GM19043 (cell line): Measurements from ENCODE around the gene KCNT1.

Experiments
- ATAC-seq: cut with Tn5 transposase; IDR thresholded peaks from one replicate; pipeline ENCODE4 v1.9.1; 2021; ENCODE audit warnings: low read depth; ENCODE audit not compliant: unreplicated experiment

Gene KCNT1

DNA sequence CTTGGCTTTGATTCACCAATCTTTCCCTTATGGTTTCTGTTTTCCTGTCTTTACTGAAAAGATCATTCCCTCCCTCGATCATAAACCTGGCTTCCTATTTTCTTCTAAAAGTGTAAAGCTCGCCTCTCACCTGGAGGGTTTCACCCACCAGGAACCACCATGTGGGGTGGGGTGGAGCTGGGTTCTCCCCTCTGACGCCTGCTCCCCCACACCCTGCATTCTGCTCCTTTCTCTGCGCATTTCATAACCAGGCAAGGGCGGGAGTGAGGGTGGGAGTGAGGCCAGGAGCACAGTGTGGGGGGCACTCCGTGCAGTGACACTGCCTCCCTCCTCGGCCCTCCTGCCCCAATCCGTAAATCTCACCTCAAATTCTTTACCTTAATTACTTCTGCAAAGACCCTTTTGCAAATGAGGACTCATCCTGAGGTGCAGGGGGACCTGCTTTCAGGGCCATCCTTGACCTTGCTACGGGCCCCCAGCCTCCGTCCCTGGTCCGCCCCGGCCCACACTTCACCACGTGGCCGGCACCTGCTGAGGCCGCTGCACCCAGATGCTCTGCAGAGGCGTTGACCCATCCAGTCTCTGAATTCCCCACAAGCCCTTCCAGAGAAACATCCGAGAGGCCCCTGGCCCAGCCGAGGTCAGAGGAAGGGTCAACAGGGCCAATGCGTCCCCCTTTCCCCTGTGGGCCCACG lies 59.3 kb downstream of the KCNT1 start:
- no peak for ATAC-seq

DNA sequence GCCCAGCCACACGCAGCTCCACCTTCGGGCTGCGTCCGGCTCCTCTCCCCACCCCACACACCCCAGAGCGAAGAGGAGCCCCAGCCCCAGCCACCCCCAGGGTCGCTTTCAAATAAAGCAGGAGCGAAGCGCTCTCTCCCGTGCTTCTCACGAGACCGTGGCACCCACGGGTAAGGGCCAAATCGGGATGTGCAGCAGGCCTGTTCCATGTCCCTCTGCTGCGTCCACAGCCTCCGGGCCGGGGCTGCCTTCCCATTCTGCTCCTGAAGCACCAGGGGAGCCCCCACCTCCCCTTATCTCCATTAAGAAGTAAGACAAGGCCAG lies 59.8 kb downstream of the KCNT1 start:
- ATAC-seq: no peak

DNA sequence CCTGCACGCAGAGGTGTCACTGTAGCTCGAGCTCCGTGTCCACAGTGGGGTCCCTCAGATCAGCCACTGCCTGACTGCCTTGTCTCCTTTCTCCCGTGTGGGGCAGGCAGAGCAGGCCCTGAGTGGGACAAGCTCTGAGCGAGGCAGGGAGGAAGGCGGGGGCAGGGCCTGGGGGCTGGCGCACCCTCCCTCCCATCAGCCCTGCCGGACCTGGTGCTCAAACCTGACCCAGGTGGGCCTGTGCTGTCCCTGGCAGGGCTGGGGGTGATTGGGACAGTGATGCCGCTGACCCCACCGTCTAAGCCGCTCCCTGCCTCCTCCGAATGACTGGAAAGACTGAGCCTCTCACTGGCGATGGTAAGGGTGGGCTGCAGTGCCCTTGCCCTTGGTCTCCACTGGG lies 60.9 kb downstream of the KCNT1 start:
- ATAC-seq: no peak

DNA sequence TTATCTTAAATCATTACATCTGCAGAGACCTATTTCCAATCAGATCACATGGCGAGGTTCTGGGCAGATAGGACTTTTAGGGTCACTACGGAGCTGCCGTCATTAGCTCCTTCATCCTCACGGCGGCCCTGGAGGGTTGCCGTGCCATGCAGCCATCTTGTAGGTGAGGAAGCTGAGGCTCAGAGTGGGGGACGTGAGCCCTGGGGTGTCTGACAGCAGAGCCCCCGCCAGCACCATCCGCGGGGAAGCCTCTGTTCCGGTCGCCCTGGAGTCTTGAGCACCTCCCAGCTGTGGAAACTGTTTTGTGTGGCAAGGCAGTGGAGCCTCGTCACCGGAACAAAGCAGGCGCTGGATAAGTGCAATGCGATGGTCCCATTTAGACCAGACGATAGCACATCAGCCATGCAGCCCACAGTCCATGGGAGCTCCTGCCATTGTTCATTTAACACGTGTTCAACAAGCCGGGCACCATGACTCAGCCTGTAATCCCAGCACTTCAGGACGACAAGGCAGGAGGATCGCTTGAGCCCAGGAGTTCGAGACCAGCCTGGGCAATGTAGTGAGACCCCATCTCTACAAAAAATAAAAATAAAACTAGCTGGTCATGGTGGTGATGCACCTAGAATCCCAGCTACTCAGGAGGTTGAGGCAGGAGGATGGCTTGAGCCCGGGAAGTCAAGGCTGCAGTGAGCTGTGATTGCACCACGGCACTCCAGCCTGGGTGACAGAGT lies 61.9 kb downstream of the KCNT1 start:
- no peak for ATAC-seq

DNA sequence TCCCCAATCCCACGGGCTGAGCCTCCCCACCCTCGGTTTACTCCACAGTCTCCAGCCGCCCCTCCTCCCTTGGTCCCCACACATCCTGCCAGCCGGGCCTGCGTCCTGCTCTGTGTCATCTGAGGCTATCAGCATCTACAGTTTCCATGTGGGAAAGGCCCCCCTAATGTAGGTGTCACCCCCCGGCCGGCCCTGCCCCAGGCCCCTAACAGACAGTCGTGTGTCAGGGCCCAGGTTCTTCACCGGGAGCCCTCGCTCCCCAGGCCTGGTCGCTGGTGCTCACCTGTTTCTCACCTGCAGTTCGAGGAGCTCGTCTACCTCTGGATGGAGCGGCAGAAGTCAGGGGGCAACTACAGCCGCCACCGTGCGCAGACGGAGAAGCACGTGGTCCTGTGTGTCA lies 62.7 kb downstream of the KCNT1 start:
- no peak for ATAC-seq

DNA sequence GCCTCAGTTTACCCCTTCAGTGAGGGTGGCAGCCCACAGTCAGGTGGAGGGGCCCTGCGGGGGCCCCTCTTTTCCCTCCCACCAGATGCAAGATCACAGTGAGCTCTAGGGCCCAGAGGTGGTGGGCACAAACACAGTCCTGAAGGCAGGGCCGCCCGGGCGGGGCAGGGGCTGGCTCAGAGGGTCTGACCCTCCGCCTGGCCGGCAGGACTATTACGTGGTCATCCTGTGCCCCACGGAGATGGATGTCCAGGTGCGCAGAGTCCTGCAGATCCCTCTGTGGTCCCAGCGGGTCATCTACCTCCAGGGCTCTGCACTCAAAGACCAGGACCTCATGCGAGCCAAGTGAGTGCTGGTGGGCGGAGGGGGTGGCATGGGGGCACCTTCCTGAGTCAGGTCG lies 63.4 kb downstream of the KCNT1 start:
- no peak for ATAC-seq

DNA sequence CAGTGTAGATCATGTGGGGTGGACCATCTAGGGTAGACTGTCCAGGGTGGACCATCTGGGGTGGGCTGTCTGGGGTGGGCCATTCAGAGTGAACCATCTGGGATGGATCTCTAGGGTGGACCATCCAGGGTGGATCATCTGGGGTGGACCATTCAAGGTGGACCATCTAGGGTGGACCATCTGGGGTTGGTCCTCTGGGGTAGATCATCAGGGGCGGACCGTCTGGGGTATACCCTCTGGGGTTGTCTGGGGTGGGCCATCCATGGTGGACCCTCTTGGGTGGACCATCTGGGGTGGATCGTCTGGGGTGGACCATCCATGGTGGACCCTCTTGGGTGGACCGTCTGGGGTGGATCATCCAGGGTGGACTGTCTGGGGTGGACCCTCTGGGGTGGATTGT lies 64.3 kb downstream of the KCNT1 start:
- ATAC-seq: no peak

DNA sequence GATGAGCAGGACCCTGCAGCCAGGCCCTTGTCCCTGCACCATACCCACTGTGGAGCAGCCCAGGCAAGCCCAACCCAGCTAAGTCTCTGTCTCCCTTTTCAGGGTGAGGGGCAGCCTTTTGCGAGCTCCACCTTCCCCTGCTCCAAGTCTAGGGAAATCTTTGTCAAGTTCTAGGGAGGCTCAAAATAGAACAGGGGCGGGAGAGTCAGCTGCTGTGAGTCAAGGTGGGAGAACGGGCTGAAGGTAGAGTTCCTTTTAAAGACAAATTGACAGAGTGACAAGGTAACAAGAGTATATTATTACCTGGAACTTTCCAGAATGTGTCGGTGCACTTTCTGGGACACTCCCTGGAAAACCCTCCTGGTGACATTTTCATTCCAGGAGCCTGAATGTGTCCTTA lies 64.7 kb downstream of the KCNT1 start:
- ATAC-seq: no peak

DNA sequence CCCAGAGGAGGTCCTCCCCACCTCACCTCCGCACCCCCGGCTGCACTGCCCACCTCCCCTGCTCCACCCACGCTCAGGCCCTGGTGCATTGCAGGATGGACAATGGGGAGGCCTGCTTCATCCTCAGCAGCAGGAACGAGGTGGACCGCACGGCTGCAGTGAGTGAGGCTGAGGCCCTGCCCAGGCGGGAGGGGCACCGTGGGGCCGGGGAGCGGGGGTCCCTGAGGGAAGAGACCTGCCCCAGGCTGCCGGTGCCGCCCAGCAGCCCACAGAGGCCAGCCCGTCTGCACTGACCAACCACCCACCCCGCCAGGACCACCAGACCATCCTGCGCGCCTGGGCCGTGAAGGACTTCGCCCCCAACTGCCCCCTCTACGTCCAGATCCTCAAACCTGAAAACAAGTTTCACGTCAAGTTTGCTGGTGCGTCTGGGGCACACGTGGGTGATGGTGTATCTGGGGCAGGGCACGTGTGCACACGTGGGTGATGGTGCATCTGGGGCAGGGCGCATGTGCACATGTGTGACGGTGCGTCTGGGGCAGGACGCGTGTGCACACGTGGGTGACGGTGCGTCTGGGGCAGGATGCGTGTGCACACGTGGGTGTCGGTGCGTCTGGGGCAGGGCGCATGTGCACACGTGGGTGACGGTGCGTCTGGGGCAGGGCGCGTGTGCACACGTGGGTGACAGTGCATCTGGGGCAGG lies 66.7 kb downstream of the KCNT1 start:
- ATAC-seq: no peak

DNA sequence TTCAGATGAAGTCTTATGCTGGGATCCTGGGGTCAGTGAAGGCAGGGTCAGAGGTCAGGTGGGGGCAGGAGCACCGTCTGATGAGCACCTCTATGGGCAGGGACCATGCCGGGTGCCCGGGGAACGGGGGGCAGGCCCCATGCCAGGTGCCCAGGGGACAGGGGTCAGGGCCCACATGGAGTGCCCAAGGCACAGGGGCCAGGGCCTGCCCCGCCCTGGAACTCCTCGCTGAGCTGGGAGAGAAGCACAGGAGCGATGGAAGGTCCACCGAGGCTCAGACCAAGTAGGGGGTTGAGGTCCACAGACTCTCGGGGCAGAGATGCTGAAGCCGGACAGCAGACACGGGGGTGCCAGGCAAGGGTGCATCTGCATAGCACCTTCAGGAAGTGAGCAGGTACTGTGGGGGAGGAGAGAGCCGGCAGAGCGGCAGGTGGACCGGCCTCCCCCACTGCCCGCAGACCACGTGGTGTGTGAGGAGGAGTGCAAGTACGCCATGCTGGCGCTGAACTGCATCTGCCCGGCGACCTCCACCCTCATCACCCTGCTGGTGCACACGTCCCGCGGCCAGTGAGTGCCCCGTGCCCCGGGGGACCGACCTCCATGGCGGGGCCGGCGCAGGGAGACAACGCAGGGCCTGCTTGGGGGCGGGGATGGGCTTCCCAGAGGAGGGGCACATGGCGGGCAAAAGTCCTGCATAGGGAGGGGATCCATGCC lies 67.7 kb downstream of the KCNT1 start:
- ATAC-seq: no peak

DNA sequence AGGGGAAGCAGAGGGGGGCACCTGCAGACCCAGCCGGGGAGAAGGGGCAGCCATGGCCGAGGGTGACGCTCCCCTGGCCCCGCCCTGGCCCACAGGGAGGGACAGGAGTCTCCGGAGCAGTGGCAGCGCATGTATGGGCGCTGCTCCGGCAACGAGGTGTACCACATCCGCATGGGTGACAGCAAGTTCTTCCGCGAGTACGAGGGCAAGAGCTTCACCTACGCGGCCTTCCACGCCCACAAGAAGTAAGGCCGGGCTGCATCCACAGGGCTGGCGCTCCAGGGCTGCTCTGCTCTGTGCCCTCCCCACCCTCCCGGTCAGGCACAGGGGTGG lies 68.2 kb downstream of the KCNT1 start:
- no peak for ATAC-seq

DNA sequence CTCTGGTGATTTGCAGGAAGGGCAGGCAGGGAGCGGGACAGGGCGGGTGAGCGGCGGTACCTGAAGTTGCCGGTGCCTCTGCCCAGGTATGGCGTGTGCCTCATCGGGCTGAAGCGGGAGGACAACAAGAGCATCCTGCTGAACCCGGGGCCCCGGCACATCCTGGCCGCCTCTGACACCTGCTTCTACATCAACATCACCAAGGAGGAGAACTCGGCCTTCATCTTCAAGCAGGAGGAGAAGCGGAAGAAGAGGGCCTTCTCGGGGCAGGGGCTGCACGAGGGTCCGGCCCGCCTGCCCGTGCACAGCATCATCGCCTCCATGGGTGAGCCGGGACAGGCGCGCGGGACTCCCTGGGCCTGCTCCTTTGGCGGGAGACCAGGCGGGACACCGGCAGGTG lies 68.8 kb downstream of the KCNT1 start:
- ATAC-seq: no peak

DNA sequence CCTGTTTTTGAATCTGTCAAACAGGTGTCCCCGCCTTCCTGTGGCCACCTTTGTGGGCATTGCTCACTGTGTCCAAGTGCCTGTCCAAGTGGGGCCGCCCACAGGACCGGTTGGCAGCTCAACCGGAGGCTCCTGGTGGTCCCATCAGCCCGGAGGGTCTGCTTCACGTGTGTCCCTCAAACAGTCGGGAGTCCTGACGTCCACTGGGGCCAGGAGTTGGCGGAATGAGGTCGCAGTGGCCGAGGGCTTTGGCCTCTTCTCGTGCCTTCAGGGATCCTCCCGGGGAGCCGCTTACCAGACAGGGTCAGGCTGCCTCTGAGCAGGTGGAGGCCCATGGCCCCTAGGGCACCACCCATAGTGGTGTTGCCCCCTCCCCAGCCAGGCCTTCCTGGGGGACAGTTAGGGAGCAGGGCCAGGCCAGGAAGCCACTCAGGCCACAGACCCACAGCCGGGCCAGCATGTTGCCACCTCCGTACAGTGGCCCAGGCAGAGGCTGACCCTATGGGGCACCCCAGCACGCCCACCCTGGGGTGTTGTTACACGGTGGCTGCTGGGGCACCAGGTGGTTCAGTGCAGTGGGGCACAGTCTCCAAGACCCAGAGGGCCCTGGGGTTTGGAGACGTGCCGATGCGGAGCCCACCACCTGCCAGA lies 69.5 kb downstream of the KCNT1 start:
- no peak for ATAC-seq

DNA sequence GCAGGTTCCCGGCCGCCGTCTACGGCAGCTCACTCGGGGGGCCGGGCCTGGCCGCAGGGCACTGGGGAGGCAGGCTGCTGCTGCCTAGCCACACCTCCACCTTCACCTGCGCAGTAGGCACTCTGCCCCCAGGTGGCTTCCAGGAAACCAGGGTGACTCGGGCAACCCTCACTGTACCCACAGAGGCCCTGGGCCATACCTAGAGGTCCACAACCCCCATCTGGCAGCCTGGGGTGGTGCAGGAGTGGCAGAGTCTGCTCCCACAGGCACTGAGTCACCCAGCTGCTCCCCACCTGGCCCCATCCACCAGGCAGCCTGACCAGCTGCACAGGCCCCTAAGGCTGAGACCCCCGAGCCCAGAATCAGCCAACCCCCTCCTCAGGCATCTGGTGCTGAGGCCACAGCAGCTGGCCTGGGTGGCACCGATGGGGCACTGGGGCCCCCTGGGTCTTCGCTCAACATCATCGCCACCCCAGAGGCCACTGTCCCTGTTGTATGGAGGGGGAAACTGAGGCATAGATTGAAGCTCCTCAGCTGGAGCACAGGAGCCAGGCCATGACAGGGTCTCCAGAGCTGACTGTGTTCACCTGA lies 70.2 kb downstream of the KCNT1 start:
- ATAC-seq: no peak

DNA sequence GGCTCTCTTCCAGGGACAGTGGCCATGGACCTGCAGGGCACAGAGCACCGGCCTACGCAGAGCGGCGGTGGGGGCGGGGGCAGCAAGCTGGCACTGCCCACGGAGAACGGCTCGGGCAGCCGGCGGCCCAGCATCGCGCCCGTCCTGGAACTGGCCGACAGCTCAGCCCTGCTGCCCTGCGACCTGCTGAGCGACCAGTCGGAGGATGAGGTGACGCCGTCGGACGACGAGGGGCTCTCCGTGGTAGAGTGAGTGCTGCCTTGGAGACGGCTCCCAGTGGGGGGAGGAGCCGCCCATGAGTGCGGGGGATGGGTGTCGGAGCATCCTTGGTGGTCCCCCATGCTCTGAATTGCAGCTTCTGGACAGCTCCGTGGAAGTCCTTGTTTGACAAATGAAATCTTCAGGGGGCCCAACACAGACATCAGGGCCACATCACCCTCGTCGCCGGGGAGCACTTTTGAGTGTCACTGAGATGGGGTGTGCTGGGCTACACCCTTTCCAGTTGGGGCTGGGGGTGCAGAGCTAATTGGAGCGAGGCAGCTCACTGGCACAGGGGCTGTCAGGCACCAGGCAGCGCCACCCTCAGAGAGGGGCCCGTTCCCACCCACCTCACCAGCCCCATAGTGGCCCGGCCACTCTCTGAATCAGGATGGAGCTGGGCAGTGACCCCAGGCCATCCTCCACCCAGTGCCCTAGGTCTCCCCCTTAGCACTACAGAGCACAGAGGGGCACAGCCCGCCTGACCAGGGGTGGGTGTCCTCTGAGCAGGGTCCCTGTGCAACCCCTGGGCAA lies 70.9 kb downstream of the KCNT1 start:
- no peak for ATAC-seq

DNA sequence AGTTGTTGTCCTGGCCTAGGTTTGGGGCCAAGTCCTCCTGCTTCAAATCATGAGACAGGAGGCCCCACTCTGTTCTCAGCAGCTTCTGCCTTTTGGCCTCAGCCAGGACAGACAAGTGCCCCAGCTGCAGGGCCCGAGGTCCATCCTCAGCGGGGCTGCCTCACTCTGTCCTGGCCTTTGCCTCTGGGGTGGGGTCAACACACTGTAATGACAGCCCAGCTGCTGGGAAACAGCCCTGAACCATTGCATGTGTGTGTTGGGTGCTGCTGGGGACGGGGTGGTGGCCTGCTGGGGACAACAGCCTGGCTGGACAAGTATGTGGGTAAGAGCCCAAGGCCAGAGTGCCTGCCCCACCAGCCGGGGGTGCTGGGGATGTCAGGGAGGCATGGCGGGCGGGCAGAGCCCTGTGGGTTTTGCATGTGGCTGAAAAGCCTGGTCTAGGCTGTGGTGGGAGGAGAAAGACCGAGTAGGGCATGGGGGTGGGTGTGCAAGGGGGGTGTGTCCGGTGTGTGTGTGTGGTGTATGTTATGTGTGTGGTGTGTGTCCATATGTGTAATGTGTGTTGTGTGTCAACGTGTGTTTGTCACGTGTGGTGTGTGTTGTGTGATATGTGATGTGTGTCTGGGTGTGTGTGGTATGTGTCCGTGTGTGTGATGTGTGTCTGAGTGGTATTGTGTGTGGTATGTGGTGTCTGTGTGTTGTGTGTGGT lies 71.7 kb downstream of the KCNT1 start:
- ATAC-seq: no peak

DNA sequence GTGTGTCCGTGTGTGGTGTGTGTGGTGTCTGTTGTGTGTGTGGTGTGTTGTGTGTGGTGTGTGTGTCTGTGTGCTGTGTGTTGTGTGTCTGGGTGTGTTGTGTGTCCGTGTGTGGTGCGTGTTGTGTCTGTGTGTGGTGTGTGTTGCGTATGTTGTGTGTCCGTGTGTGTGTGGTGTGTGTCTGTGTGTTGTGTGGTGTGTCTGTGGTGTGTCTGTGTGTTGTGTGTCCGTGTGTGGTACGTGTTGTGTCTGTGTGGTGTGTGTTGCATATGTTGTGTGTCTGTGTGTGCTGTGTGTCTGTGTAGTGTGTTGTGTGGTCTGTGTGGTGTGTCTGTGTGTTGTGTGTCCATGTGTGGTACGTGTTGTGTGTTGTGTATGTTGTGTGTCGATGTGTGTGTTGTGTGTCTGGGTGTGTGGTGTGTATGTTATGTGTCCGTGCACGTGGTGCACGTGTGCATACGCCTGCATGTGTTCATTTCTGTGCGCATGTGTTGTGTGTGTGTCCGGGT lies 72.3 kb downstream of the KCNT1 start:
- ATAC-seq: no peak

DNA sequence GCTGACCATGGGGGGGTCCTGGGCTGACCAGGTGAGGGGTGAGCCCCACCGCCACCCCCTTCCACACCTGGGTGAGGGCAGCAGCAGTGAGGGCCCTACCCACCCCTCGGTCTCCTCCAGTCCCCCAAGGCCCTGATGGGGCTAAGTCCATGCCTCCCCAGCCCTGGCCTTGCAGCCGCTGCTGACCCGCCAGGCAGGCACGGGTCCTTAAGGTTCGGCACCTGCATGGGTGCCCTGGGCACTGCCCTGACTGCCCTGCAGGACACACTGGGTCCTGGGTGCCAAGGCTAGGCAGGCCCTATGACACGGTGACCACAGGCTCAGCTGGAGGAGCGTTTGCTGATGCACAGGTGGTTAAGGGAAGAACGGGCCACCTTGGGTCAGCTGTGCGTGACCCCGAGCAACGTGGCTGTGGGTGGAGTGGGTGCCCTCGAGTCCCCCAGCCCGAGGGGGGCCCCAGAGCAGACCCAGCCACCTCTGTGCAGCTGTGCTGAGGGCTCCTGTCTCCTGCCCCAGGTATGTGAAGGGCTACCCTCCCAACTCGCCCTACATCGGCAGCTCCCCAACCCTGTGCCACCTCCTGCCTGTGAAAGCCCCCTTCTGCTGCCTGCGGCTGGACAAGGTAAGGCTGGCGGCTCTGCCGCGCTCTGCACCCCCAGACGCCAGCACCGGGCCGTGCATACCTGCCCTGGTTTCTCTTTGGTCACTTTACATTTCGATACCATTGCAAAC lies 73.0 kb downstream of the KCNT1 start:
- ATAC-seq: no peak
